Ovary (tissue), 3 donors: Measurements from ENCODE around the gene GORASP1.

Experiments used
- EP300 ChIP-seq: sonication (generic); formaldehyde crosslinking; IDR thresholded peaks from one replicate; pipeline ENCODE4 v1.6.1; 2017; ENCODE audit warnings: antibody characterized with exemption
- POLR2A ChIP-seq: fragments of 450-650 bp; IDR thresholded peaks from one replicate; pipeline ENCODE4 v1.6.1; 2017; ENCODE audit warnings: antibody characterized with exemption, mild to moderate bottlenecking, moderate library complexity
- TF ChIP-seq, protein P1 (sequence below), 3 donors: fragments of 450-650 bp in 2 of 3; fragments of 200-600 bp in 1 of 3; IDR thresholded peaks; one replicate each; pipeline versions ENCODE4 v1.5.1 to v1.8.0; 2016 to 2022; ENCODE audit warnings: antibody characterized with exemption in 3 of 3, mild to moderate bottlenecking in 1 of 3
- donor health status: DM: no; HTN: no; CAD: no.

DNA sequence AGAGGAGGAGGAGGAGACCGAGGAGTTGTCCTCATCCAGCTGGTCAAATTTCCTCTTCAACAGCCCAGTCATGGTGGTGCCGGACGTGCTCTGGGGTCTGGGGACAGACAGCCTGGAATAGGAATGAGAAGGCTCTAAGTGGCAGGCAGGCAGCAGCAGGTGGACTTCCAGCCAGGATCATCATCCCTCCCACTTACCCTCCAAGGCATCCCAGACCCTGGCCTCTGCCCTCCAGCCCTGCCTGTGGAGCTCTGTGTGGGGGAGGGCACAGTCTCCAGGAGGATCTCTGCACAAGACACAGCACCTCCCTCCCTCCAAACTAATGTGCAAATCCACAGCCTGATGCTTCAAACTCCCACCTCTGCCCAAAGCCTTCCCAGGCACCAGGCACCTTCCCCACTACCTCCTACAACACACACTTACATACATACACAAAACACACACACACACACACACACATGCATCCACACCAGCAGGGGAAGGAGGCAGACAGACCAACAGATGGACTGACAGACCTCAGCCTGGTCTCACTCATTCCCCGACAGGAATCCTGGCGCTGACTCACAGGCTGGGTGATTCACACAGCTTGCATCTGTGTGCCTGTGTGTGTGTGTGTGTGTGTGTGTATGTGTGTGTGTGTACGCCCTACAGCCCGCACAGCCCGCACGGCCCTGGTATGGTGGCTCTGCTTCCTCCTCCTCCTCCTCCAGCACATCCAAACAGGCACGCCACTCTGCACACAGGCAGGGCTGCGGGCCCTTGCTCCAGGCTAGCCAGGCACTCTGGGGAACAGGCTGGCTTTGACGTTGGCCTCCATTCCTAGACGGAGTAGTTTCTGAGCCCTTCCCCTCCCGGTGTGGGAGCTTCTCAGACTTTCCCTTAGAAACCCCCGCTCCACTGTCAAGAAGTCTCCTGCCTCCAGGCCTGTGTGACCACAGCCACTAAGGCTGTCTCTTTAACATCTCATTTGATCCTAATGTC lies 39.5 kb upstream of the GORASP1 start:
- TF ChIP-seq, protein P1, sequence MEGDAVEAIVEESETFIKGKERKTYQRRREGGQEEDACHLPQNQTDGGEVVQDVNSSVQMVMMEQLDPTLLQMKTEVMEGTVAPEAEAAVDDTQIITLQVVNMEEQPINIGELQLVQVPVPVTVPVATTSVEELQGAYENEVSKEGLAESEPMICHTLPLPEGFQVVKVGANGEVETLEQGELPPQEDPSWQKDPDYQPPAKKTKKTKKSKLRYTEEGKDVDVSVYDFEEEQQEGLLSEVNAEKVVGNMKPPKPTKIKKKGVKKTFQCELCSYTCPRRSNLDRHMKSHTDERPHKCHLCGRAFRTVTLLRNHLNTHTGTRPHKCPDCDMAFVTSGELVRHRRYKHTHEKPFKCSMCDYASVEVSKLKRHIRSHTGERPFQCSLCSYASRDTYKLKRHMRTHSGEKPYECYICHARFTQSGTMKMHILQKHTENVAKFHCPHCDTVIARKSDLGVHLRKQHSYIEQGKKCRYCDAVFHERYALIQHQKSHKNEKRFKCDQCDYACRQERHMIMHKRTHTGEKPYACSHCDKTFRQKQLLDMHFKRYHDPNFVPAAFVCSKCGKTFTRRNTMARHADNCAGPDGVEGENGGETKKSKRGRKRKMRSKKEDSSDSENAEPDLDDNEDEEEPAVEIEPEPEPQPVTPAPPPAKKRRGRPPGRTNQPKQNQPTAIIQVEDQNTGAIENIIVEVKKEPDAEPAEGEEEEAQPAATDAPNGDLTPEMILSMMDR (IDR thresholded peaks at IDR 0.05), result no peak
- TF ChIP-seq POLR2A, result no peak
- TF ChIP-seq EP300, result no peak
